H9 (cell line): Measurements from ENCODE around the gene ACTR2. TPM values are rescaled to one million over a fixed set of nuclear protein-coding genes. Genes with fewer than 3 reads are reported as not detected.

Experiments
- DNase-seq: peaks from one replicate; pipeline ENCODE4 v3.0.0-alpha.2; 2017
- H2AFZ ChIP-seq: one replicate; pipeline ENCODE4 v1.6.1; 2013; ENCODE audit warnings: mild to moderate bottlenecking, low read length, control low read depth, moderate library complexity
- H2AK5ac ChIP-seq: 2 replicates; pipeline ENCODE4 v1.6.1; 2013; ENCODE audit warnings: low read length, control low read depth, mixed read lengths; ENCODE audit not compliant: insufficient read length
- H2BK120ac ChIP-seq: one replicate; pipeline ENCODE4 v1.6.1; 2013; ENCODE audit warnings: low read depth, mild to moderate bottlenecking, low read length, control low read depth, inconsistent platforms; ENCODE audit not compliant: poor library complexity, severe bottlenecking
- H2BK12ac ChIP-seq: 2 replicates; pipeline ENCODE4 v1.6.1; 2013; ENCODE audit warnings: low read length, control low read depth, mixed read lengths, low read depth; ENCODE audit not compliant: insufficient read length
- H2BK15ac ChIP-seq: 2 replicates; pipeline ENCODE4 v1.6.1; 2013; ENCODE audit warnings: low read depth, low read length, control low read depth
- H2BK20ac ChIP-seq: one replicate; pipeline ENCODE4 v1.6.1; 2013; ENCODE audit warnings: low read depth, mild to moderate bottlenecking, low read length, control low read depth, inconsistent platforms; ENCODE audit not compliant: poor library complexity, severe bottlenecking
- H2BK5ac ChIP-seq: 2 replicates; pipeline ENCODE4 v1.6.1; 2013; ENCODE audit warnings: low read length, control low read depth, mixed read lengths; ENCODE audit not compliant: insufficient read length
- H3K14ac ChIP-seq: 2 replicates; pipeline ENCODE4 v1.6.1; 2013; ENCODE audit warnings: low read length, control low read depth; ENCODE audit not compliant: insufficient read depth
- H3K18ac ChIP-seq: 2 replicates; pipeline ENCODE4 v1.6.1; 2013; ENCODE audit warnings: low read depth, mild to moderate bottlenecking, mixed read lengths, low read length, control low read depth; ENCODE audit not compliant: insufficient read length
- H3K23ac ChIP-seq: 2 replicates; pipeline ENCODE4 v1.6.1; 2013; ENCODE audit warnings: low read length, control low read depth, mixed read lengths, low read depth; ENCODE audit not compliant: insufficient read length
- H3K23me2 ChIP-seq: 2 replicates; pipeline ENCODE4 v1.6.1; 2013; ENCODE audit warnings: low read depth, mild to moderate bottlenecking, mixed read lengths, low read length, control low read depth; ENCODE audit not compliant: insufficient read length, poor library complexity, severe bottlenecking
- H3K27ac ChIP-seq: 2 replicates; pipeline ENCODE4 v1.5.1; 2013; ENCODE audit warnings: low read length, control low read depth, mixed read lengths, low read depth; ENCODE audit not compliant: insufficient read length
- H3K27me3 ChIP-seq: 2 replicates; pipeline ENCODE4 v1.6.1; 2013; ENCODE audit warnings: low read length, control low read depth, inconsistent platforms; ENCODE audit not compliant: insufficient read depth
- H3K4ac ChIP-seq: 2 replicates; pipeline ENCODE4 v1.6.1; 2013; ENCODE audit warnings: low read depth, mild to moderate bottlenecking, control low read depth, inconsistent platforms, low read length, moderate library complexity
- H3K4me1 ChIP-seq: 2 replicates; pipeline ENCODE4 v1.6.1; 2013; ENCODE audit warnings: low read length, control low read depth, inconsistent platforms; ENCODE audit not compliant: insufficient read depth
- H3K4me2 ChIP-seq: 2 replicates; pipeline ENCODE4 v1.6.1; 2013; ENCODE audit warnings: low read length, control low read depth, mixed read lengths; ENCODE audit not compliant: insufficient read length, insufficient read depth
- H3K56ac ChIP-seq: 2 replicates; pipeline ENCODE4 v1.6.1; 2013; ENCODE audit warnings: low read depth, mild to moderate bottlenecking, mixed read lengths, low read length, control low read depth; ENCODE audit not compliant: insufficient read length
- H3K79me1 ChIP-seq: 2 replicates; pipeline ENCODE4 v1.6.1; 2013; ENCODE audit warnings: low read depth, mild to moderate bottlenecking, moderate library complexity, low read length, control low read depth, inconsistent platforms; ENCODE audit not compliant: insufficient read depth, poor library complexity, severe bottlenecking
- H3K79me2 ChIP-seq: 2 replicates; pipeline ENCODE4 v1.6.1; 2013; ENCODE audit warnings: low read length, control low read depth, inconsistent platforms; ENCODE audit not compliant: insufficient read depth
- H3K9ac ChIP-seq: 2 replicates; pipeline ENCODE4 v1.6.1; 2013; ENCODE audit warnings: low read length, control low read depth, mixed read lengths; ENCODE audit not compliant: insufficient read length; ENCODE audit errors: extremely low read depth
- H3K9me3 ChIP-seq: one replicate; pipeline ENCODE4 v1.6.1; 2013; ENCODE audit warnings: low read depth, low read length, inconsistent platforms; ENCODE audit not compliant: control insufficient read depth
- H3T11ph ChIP-seq: one replicate; pipeline ENCODE4 v1.6.1; 2013; ENCODE audit warnings: mild to moderate bottlenecking, low read length, control low read depth, inconsistent platforms
- H4K20me1 ChIP-seq: one replicate; pipeline ENCODE4 v1.6.1; 2013; ENCODE audit not compliant: control insufficient read depth, insufficient read length, insufficient read depth
- H4K5ac ChIP-seq: 2 replicates; pipeline ENCODE4 v1.6.1; 2013; ENCODE audit warnings: low read depth, mild to moderate bottlenecking, mixed read lengths, low read length, control low read depth; ENCODE audit not compliant: insufficient read length
- H4K8ac ChIP-seq: replicated peaks from 2 replicates; pipeline ENCODE4 v1.6.1; 2013; ENCODE audit warnings: low read length, control low read depth, mixed read lengths, low read depth; ENCODE audit not compliant: insufficient read length
- H4K91ac ChIP-seq: 2 replicates; pipeline ENCODE4 v1.6.1; 2013; ENCODE audit warnings: low read depth, mild to moderate bottlenecking, moderate library complexity, mixed read lengths, low read length, control low read depth; ENCODE audit not compliant: insufficient read length
- H3K27ac Mint-ChIP-seq, 3 experiments: 2 replicates in 2 of 3; 3 replicates in 1 of 3; pipeline ENCODE4 v1.8.0; 2020 to 2021; ENCODE audit warnings: mixed read lengths in 3 of 3, mild to moderate bottlenecking in 1 of 3, moderate library complexity in 1 of 3
- H3K27me3 Mint-ChIP-seq: 2 replicates; pipeline ENCODE4 v1.8.0; 2021; ENCODE audit warnings: low read depth, mild to moderate bottlenecking, moderate library complexity, mixed read lengths
- H3K36me3 Mint-ChIP-seq, 3 experiments: 2 replicates in 2 of 3; 3 replicates in 1 of 3; pipeline ENCODE4 v1.8.0; 2020 to 2021; ENCODE audit warnings: low read depth in 3 of 3, mixed read lengths in 3 of 3; ENCODE audit not compliant: insufficient read depth in 1 of 3
- H3K4me1 Mint-ChIP-seq, 2 experiments: 2 replicates each; pipeline ENCODE4 v1.8.0; 2020; ENCODE audit warnings: mixed read lengths in 2 of 2
- H3K4me3 Mint-ChIP-seq, 2 experiments: 2 replicates in 1 of 2; 3 replicates in 1 of 2; pipeline ENCODE4 v1.8.0; 2020 to 2021; ENCODE audit warnings: mild to moderate bottlenecking in 2 of 2, mixed read lengths in 2 of 2, moderate library complexity in 1 of 2
- H3K9me3 Mint-ChIP-seq, 2 experiments: 2 replicates in 1 of 2; 3 replicates in 1 of 2; pipeline ENCODE4 v1.8.0; 2020; ENCODE audit warnings: mild to moderate bottlenecking in 2 of 2, mixed read lengths in 2 of 2, moderate library complexity in 1 of 2
- CTCF ChIP-seq: fragments of 200-600 bp; sonication (generic); conservative IDR thresholded peaks from 3 replicates; pipeline ENCODE4 v1.8.0; 2021; ENCODE audit warnings: antibody characterized with exemption, mild to moderate bottlenecking
- WGBS: extraction: QIAGEN DNeasy Blood & Tissue Kit; methylation state at CpG from one replicate; pipeline ENCODE4 v1.1.7; 2013; ENCODE audit warnings: missing lambda C conversion rate, low lambda C conversion rate, mixed read lengths; ENCODE audit not compliant: insufficient read length; ENCODE audit errors: extremely low coverage; 5-methylcytosine and 5-hydroxymethylcytosine counted together
- total RNA-seq: library from RNA; stranded (reverse); gene quantifications from 2 replicates; pipeline ENCODE4 v1.2.1, GENCODE V29; 2021

The ACTR2 gene
- total RNA-seq, 1 experiment from 2014 or later = 176 TPM

GRCh38 chr2:65214843-65215242 is 12.8 kb upstream of the ACTR2 start:
- Histone ChIP-seq H4K20me1 (no peaks in the 10 kb centered on the region), H2BK15ac (no peak overlapping the region), H2BK12ac (no peak overlapping the region), H3K9ac (no peak overlapping the region), H3K27ac (no peak overlapping the region), H2BK5ac (no peak overlapping the region), H2BK20ac (no peak overlapping the region), H3K4me2 (no peak overlapping the region), H2BK120ac (no peak overlapping the region), H3K27me3 (no peaks in the 10 kb centered on the region), H4K5ac (no peak overlapping the region), H3K79me2 (no peaks in the 10 kb centered on the region), H2AFZ (no peak overlapping the region), H3K56ac (no peak overlapping the region), H3K79me1 (no peaks in the 10 kb centered on the region), H2AK5ac (no peak overlapping the region), H3K23me2 (no peaks in the 10 kb centered on the region), H3K4me1 (no peaks in the 10 kb centered on the region), H3K9me3 (no peaks in the 10 kb centered on the region), H3K4ac (no peak overlapping the region), H3K23ac (no peak overlapping the region), H3K14ac (no peak overlapping the region), H3T11ph (no peak overlapping the region), H4K8ac (no peak overlapping the region), H3K18ac (no peak overlapping the region), H4K91ac (no peak overlapping the region)
- Mint-ChIP-seq H3K27me3 (peaks cover 6% of the 10 kb centered on the region), H3K4me1 (peaks cover 9 to 13% of the 10 kb centered on the region in 2 experiments), H3K9me3 (no peaks in the 10 kb centered on the region; a peak in 1 of 5 replicates), H3K36me3 (no peaks in the 10 kb centered on the region), H3K4me3 (no peak overlapping the region), H3K27ac (no peak overlapping the region)
- no peak for TF ChIP-seq CTCF
- DNase-seq = no peak
- no CpG with 5 or more reads among the region's 2 CpGs for WGBS
